ENCODE measurements around the gene WDR5.

Gene WDR5

DNA sequence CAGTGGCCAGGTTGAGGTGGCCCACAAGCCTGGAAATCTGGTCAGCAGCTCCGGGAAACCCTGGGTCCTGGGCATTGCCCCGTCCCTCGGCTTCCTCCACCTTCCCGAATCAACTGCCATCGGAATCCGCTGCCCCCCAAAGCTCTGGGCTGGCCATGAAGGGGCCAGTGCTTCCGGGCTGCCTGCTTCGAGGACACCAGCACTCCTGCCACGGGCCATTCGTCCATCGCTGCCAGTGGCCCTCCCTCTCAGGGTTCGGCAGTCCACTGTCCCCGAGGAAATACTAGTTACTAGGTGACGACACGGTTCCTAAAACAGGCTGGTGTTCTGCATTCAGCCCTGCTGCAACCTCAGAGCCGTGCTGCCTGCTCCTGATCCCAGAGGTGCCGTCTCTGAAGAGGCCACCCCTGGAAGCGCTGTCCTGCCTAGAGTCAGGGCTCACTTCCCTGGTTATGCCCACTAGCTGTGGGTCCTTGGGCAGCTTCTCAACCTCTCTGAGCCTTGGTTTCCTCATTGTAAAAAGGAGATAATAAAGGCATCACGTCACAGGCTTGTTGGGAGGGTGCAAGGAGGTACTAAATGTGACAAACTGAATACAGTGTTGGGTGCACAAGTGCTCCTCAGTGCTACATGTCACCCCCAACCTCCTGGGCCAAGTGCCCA is 3.5 kb upstream of the WDR5 start:
- DNase-seq (ENCODE audit: low read depth) = no peak

DNA sequence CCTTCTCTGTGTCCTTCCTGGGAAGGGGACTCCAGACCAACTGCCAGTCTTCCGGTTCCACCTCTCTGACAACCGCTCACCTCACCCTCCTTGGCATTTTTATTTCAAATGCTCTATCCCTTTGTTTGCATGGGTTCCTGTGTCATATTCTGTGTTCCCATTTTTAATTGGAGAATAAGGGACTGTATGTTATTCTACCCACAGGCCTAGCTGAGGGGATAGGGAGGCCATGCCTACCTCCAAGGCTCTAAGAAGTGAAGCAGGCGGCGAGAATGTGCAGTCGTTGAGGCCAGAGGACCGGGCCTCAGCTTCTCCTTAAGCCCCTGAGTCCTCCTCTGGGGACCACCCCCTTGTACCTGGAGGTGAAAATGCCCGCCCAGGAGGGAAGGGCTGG is 936 bp upstream of the WDR5 start:
- DNase-seq (ENCODE audit: low read depth) = no peak

GRCh38 chr9:134136118-134136995 is 475 bp downstream of the WDR5 start:
- DNase-seq (ENCODE audit: low read depth) = no peak

DNA sequence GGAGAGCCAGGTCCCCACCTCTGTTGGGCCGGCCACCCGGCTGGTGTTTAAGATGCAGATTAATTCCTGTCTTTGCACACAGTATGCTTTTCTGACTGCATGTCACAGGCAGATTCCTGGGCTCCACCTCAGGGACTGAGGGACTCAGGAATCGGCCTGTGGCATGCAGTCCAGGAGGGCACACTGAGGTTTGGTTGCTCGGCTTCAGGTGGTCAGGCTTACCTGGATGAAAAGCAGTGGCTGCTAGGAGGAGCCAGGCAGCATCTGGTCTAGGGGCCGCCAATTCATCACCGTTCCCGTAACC is 1.1 kb downstream of the WDR5 start:
- DNase-seq (ENCODE audit: low read depth) = no peak

DNA sequence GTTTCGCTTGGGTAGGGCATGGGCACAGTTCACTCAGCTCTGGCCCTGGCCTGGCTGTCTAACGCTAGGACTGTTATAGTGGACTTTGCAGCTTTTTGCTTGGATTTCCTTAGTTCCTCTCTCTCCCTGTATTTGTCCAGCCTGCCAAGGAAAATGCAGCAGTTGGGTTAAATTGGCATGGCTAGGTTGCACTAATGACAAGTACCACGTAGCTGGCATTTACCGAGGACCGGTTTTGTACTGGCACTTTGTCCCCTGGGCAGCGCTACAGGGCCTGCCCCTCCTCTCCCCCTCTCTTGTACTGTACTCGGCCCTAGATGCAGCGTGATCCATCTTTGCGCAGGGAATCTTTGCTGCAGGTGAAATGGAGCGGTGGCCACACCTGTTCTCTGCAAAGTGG is 2.4 kb downstream of the WDR5 start:
- no peak for DNase-seq (ENCODE audit: low read depth)

DNA sequence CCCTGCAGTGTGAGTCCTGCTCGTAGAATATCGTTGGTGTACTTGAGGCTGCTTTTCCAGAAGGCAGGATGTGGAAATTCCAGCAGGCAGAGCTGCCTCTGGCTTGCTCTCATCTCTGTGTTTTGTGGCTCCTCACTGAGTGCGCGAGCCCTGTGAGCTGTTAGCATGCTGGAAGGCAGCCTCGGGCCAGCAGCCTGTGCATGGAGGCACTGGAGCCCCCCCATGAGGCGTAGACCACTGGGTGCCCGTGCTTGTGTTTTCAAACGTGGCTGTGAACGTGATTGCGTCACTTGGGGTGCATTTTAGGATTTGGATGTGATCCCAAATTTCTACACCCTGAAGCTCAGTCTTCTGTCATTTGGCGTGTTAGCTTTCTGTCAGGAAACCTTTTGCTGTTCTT is 3.2 kb downstream of the WDR5 start:
- DNase-seq (ENCODE audit: low read depth) = no peak

GRCh38 chr9:134141906-134142305 is 6.0 kb downstream of the WDR5 start:
- DNase-seq (ENCODE audit: low read depth) = no peak

GRCh38 chr9:134144801-134145200 is 8.9 kb downstream of the WDR5 start:
- no peak for DNase-seq (ENCODE audit: low read depth)

GRCh38 chr9:134145262-134145661 is 9.4 kb downstream of the WDR5 start:
- no peak for DNase-seq (ENCODE audit: low read depth)

- no peak for DNase-seq (ENCODE audit: low read depth)
Measured at GRCh38 chr9:134146774-134147493, 11.1 kb downstream of the WDR5 start.

- no peak for DNase-seq (ENCODE audit: low read depth)
Measured at GRCh38 chr9:134149380-134149779, 13.5 kb downstream of the WDR5 start.

DNA sequence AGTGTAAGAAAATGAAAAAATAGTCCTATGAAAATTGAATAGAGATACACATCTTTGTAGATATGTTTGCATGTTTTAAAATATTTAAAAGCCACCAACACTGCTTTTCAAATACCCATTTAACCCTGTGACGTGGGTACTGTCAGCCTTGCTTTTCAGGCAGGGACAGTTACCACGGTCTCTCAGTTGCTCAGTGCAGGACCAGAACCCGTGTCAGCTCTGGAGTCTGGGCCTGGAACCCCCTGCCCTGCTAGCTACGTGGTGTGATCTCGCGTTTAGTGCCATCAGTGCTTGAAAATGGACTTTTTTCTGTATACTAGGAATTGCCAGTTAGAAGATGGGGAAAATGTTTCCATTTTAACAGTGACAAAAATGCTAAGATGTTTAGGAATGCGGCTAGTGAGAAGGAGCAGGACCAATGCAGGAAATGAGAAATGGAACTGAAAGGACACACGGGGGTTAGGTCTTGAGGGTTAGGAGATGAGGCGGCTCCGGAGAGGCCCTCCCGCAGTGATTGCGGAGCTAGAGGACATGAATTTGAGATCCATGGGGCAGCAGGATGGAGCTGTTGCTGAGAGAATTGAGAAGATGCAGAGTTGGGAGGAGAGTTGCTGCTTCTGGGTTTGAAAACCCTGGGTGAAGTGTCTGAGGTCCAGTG is 14.8 kb downstream of the WDR5 start:
- no peak for DNase-seq (ENCODE audit: low read depth)

- DNase-seq (ENCODE audit: low read depth) = no peak
Measured at GRCh38 chr9:134152022-134152448, 16.2 kb downstream of the WDR5 start.

DNA sequence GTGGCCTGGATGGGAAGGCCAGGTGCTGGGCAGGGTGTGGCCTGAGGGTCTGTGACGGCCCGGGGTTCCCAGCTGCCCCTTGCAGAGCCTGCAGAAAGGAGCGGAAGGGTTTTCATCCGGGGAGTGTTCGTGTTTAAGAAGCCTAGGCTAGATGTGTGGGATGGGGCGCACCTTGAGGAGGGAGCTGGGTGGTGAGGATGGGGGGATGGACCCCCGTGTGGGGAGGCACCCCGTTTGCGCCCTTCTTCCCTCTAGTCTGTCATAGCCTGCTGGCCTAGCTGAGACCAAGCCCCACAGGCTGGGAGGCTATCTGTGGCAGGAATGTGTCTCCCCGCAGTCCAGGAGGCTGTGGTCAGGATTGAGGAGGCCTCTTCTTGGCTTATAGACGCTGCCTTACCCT is 16.6 kb downstream of the WDR5 start:
- DNase-seq (ENCODE audit: low read depth) = no peak

- no peak for DNase-seq (ENCODE audit: low read depth)
Measured at GRCh38 chr9:134153450-134153849, 17.6 kb downstream of the WDR5 start.

DNA sequence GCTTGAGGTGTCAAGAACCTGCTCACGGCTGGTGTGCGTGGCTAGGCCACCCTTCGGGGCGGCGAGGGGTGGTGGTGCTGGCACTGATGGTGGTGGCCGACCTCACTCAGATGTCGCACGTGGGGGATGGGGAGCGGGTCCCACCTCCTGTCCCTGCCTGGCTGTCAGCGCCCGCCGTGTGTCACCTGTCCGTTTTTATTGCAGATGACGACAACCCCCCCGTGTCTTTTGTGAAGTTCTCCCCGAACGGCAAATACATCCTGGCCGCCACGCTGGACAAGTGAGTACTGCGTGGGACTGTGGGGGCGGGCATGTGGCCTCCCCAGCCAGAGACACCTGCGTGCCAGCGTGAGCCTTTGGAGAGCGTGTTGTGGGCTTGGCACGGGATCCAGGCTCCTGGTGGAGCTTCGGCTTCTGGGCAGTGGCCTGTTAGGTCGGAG is 18.4 kb downstream of the WDR5 start:
- DNase-seq (ENCODE audit: low read depth) = no peak

GRCh38 chr9:134155812-134156377 is 20.0 kb downstream of the WDR5 start:
- no peak for DNase-seq (ENCODE audit: low read depth)

DNA sequence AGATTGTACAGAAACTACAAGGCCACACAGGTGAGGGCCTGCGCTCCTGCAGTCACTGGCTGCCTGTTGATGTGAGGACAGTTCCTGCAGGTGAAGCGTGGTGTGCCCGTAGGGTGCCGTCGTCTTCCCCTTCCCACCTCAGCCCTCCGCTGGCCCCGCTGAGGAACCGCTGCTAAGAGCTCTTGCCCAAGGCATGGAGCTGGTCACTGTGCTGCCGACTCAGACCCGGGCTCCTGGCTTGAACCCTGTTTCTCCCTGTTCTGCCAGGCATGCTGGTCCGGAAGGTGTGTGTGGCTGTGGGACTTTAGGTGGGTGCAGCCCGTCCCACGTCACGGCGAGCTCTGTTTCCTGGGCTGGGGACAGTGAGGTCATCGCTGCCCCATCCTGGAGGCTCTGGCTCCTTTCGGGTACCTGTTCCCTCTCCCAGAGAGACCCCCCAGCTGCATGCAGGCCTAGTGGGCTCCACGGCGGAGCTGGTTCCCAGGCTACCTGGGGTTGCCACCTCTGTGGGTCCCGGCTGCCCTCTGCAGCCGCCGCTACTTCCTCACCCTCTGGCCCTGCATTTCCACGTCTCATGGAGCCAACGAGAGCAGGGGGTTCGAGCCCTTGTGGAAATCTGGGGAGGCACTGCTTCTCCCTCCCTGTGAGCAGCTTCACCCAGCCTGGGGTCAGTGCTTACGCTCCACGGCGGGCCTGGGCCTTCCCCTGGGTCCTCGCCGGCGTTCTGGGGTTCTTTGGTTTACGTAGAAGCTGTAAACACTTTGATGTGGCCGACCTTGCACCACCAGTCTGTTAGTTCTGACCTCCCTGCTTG is 20.9 kb downstream of the WDR5 start:
- DNase-seq (ENCODE audit: low read depth) = no peak

GRCh38 chr9:134157378-134157885 is 21.6 kb downstream of the WDR5 start:
- no peak for DNase-seq (ENCODE audit: low read depth)

DNA sequence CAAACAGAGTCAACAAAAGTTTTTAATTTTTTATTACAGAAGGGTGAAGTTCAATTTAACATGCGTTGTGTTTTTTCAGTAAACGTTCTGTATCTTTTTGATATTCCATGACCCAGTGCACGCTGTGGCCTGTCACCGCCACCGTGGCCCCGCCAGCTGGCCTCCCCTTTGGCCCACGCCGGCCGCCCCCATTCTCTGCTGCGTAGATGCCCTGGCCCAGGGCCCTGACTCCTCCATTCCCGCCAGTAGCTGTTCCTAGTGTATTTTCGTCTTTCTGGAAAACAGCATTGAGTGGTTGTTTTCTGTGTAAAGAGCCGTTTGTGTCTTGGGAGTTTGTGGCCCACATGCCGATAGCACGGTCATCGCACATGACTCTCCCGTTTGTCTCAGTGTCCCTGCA is 22.4 kb downstream of the WDR5 start:
- no peak for DNase-seq (ENCODE audit: low read depth)

DNA sequence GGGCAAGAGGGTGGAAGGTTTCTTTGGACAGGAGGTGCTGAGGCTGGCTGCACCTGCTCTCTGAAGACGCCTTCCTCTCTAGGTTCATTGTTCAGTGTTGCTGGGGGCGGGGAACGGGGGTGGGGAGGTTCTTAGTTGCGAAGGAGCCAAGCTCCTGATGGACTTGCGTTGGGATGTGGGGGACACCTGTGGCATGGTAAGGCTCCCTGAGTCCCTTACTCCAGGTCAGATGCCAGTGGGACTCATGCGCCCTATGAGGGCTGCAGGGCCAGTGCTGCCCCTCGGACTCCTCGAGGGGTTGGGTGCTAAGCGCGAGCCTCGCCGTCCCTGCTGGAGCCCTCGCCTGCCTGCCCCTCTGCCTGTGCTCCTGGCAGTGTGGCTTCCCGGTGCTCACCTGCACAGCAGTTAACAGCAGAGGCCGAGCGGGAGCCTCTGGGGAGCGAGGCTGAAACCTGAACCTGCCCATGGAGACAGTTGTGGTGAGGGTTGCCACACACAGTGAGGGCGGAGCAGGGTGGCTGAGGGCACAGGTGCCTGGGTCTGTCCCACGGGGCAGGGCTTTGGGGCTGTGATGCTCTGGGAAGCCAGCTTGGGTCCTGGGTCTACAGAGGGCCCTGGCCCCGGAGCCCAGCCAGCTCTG is 23.0 kb downstream of the WDR5 start:
- no peak for DNase-seq (ENCODE audit: low read depth)
